ENCODE data around the gene CNTFR. TPM values are rescaled to one million over a fixed set of nuclear protein-coding genes. Genes with fewer than 3 reads are reported as not detected.

Gene CNTFR
- total RNA-seq, 1 donor from 2014 or later = 116 TPM

DNA sequence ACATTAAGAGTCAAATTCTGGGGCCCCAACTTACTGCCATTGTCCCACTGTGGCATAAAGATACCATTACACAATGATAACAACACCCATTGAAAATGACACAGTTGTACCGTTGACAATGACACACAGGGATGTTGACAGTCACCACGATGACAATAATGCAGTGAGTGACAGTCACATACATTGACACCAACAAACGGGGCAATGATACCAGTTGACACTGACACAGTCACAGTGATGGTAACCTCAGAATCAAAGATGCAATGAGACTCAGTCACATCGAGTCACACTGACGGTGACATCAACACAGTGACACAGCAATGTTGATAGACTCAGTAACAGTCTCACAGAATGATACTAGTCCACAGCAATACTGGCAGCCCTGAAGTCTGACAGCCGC is 16.9 kb downstream of the CNTFR start:
- no peak for DNase-seq (ENCODE audit: low spot score)

DNA sequence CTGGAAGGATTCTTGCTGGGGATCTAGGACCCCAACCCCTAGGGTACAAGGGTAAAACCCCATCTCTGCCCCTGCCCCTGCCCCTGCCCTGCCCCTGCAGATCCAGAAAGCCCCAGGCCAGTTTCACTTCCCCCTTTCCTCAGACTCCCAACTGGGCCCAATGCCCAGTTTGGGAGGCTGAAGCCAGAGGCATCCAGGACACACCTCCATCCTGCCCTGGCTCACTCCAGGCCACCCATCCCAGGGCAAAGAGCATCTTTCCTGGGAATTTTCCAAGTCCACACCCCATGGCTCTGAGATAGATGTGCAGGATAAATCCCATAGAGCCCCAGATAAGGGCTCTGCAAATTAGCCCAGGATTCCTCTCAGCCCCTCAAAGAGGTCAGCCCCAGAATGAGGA is 17.4 kb downstream of the CNTFR start:
- DNase-seq (ENCODE audit: low spot score) = no peak

DNA sequence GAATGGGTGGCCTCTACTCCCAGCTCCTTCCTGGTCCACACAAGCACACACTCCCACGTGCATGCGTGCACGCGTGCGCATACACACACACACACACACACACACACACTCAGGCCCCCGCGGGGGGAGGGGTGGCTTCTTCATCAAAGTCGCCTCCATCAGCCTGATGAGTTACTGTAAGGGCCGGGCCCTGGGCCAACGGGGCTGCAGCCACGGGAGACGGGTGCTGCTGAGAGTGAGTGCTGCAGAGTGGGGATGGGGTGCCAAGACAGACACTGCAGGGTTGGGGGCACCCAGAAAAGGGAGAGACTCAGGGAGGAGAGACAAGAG is 18.1 kb downstream of the CNTFR start:
- no peak for DNase-seq (ENCODE audit: low spot score)

DNA sequence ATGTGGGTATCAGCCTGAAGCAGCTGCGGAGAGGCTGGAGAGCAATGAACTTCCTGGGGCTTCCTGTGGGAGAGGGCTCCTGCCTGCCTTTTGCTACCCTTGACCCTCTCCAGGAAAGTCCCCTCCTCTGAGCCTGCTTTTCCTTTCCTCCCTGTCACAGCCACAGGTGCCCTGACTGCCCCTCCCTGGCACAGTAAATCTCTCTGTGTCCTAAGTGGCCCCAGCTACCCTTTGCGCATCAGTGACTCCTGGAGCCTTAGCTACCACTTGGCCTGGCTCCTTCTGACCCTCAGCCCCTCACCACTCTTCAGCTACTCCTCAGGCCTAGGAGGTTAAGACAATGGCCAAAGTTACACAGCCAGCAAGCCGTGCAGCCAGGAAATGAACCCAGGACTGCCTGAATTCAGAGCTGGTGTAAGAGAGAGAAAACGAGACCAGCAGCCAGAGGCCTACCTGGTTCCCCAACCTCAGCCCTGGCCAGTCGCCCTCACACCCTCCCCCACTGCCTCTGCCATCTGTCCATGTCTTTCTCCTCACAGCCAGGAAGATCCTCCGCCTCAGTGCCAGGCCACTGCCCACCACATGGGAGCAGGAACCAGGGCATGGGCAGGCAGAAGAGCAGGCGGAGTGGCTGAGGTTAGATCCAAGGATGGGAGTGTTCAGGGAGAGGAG is 18.6 kb downstream of the CNTFR start:
- DNase-seq (ENCODE audit: low spot score) = no peak

DNA sequence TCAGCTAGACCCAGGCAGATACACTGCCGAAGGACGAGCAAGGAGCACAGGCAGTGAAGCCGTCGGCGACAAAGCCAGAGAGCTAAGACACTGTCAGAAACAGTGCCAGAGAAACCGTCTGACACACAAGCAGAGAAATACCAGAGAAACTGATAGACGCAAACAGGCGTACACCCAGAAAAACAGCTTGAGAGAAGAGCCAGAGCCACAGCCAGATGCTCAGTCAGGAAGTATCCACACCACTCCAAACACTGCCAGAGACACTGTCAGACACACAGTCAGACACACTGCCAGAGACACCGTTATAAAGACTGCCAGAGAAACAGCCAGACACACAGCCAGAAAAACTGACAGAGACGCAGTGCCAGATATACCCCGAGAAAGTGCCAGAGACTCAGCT is 19.1 kb downstream of the CNTFR start:
- DNase-seq (ENCODE audit: low spot score) = no peak

DNA sequence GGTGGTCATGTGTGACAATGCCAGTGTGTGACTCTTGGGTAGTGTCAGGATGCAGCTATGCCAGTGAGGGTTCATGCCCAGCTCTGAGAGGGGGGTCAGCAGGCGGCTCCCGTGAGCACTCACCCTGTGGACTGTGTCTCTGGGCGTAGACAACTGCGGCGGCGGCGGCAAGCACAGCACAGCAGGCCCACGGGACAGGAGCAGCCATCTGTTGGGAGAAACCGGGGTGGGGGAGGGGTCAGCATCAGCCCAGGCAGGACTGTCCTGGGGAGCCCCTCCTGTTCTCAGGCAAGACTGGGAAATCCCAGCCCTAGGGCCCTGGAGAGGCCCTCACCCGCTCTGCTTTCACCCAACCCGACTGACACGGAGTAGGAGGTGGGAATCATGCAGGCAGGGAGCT is 20.8 kb downstream of the CNTFR start:
- DNase-seq (ENCODE audit: low spot score) = no peak

DNA sequence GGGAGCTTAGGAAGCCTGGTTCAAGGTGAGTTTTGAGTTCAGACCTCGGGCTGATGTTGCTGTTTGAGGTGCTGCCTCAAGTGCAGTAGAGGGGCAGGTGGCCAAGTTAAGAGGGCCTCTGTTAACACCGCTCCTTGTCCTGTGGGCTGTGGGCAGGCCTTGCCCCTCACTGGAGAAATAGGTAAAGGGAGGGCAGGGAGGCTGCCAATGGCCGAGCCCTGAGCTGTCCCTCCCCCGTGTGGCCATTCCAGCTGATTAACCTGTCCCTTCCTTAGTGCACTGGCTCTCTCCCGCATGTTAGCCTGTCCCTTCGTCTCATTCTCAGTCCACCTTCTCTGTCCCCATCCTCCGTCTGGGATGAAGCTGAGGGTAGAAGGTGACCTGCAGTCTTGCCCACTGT is 21.4 kb downstream of the CNTFR start:
- DNase-seq (ENCODE audit: low spot score) = no peak

DNA sequence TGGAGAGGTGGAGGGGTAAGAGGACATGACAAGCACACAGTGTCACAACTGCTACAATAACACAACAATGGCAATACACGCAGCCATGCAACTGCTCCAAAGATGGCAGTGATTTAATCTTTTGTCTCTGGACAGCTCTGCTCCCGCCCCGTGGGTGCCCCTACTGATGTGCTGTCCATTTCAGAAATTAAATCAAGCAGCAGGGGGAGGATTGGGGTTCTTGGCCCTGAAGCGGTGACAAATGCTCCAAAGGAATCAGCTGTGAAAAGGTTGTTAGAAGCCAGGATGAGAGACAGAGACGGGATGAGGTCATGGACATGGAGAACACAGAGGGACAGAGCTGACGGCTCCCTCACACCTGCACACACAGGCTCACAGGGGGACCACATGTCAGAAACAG is 22.6 kb downstream of the CNTFR start:
- DNase-seq (ENCODE audit: low spot score) = no peak

DNA sequence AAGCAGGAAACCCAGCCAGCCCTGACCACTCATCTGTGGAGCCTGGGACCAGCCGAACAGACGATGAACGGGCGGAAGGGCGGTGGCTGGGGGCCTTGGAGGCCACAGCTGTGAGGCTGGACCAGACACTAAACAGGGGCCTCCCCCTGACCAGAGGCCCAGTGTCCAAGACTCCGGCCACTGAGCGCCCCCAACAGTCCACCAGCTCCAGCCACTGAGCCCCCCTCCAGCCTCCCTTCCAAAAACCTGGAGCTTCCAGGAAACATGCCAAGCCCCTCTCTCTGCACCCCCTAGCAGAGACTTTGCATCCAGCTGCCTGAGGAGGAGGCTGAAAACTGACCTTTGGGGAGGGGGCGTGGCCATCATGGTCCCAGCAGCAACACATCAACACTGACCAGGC is 23.2 kb downstream of the CNTFR start:
- DNase-seq (ENCODE audit: low spot score) = no peak

DNA sequence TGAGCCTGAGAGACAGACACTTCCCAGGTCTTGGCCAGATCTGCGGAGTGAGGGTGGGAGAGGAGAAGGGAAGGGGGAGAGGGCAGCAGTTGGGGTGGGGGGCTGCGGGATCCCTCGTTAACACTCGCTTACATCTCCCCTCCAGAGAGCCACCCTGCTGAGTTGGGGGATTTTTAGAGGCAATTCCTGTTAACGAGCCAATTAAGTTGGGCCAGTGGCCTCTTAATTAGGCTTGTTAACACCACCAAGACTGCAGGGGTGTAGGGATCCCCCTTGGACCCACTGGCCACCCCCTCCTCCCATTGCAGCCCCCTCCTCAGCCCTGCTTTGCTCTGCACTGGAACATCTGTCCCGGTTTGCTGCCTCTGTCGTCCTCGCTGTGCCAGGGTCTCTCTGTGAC is 23.7 kb downstream of the CNTFR start:
- DNase-seq (ENCODE audit: low spot score) = no peak

DNA sequence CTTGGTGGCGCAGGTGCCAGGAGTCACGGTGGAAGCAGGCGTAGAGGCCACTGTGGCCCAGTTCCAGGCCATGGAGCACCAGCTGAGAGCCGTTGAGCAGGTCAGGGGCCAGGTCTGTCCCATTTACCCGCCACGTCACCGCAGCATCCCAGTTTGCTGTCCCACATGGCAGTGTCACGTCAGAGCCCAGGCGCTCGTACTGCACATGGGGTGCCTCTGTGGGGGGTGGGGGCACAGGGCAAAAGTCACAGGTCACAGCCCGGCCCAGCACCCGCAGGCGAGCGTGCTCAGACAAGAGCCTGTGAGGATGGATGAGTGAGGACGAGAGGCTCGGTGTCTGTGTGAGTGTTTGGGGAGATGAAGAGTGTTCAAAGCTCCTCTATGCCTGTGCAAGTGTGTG is 24.9 kb downstream of the CNTFR start:
- no peak for DNase-seq (ENCODE audit: low spot score)

DNA sequence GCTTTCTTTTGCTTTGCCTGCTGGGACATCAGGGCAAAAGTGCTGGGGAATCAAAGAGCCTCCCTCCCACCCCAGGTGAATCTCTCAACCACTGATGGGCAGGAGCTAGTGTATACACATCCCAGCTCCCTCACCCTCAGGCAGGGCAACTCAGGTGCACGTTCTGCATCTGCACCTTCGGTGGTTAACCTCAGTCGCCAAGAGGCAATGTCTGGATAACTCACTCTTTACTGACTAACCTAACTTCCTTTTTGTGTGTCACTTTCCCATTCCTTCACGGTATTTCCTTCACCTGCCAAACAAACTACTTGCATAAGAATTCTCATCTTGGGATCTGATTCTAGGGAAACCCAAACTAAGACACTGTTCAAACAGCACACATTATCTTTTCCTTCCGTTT is 26.3 kb downstream of the CNTFR start:
- no peak for DNase-seq (ENCODE audit: low spot score)

DNA sequence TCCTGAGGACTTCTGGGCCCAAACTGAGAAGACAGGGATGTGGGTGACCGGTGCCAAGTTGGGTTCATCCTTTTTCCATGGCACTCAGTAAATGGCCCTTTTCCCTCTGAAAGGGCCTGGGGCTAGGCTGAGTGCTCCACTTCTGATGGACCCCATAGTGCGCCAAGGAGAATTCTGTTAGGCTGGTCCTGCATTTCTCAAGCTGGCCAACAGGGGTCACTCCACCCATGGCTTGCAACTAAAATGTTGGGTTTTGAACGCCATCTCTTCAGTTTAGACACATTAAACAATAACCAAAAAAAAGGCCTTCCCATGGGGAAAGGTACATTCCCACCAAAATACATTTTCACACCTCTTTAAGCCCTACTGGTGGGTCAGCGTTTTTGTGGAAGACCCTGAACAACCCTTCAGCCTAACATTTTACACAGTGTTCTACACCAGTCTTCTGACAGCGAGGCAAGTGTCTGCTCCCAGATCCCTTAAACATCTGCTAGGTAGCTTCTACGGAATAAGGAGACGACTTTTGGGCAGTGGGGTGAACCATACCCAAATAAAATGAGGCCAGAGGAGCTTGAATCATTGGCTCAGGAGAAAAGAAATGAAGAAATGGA is 27.3 kb downstream of the CNTFR start:
- DNase-seq (ENCODE audit: low spot score) = no peak

DNA sequence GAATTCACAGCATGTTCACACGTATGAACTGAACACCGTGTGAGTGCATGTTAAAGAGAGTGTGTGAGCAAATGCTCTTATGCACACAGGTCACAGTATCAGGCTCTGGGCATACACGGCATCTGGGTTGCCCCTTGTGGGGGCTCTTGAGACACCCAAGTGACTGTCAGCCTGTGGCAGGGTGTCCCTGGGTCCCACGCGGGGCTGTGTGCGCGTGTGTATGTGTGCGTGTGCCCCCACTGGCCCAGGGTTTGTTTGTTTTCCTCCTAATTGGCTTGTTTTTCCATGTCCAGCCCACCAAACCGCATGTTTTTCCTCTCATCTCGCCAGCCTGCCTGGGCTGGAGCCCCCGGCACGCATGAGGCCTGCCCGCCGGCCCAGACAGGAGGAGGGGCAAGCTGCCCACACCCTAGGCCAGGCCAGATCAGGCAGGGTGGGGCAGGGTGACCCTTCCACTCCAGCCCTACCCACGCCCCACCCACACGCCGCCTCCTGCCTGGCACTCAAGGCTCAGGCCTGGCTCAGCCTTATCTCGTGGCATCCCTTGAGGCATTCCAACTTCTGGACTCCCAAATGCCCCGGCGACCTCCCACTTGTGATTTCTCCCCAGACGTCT is 28.8 kb downstream of the CNTFR start:
- DNase-seq (ENCODE audit: low spot score) = no peak

DNA sequence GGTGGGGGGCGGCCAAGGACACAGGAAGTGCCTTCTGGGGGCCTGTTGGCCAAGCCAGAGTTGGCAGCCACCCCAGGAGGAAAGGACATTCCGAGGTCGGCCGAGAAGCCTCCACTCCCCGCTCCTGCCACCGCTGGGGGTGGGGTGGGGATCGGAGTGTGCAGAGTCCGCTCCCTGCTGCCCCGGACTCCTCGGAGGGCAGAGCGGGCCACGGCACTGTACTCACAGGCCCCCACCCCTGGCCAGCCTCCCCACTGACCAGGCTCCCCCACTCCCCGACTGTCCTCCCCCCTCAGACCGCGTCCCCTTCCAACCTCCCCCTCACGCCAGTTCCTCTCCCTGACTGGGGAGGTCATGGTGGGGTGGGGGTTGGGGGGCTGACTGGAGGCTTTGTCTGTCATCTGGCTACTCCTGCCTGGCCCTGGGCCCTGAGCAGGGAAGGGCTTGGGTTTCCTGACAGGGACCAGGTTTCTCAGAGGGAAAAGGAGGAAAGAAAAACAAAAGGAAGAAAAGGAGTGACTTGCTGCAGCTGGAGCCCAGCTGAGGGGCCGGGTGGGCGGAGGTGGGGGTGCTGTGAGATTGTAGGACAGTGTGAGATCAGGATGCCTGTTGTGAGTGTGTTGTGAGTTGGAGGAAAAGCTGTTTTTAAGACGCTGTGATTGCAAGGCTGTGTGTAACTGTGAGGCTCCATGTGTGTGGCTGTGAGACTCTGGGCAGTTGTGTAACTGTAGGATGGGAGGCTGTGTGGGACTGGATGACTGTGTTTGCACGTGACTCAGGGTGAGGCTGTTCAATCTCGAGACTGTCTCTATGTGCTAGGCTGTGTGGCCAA is 29.7 kb downstream of the CNTFR start:
- no peak for DNase-seq (ENCODE audit: low spot score)

DNA sequence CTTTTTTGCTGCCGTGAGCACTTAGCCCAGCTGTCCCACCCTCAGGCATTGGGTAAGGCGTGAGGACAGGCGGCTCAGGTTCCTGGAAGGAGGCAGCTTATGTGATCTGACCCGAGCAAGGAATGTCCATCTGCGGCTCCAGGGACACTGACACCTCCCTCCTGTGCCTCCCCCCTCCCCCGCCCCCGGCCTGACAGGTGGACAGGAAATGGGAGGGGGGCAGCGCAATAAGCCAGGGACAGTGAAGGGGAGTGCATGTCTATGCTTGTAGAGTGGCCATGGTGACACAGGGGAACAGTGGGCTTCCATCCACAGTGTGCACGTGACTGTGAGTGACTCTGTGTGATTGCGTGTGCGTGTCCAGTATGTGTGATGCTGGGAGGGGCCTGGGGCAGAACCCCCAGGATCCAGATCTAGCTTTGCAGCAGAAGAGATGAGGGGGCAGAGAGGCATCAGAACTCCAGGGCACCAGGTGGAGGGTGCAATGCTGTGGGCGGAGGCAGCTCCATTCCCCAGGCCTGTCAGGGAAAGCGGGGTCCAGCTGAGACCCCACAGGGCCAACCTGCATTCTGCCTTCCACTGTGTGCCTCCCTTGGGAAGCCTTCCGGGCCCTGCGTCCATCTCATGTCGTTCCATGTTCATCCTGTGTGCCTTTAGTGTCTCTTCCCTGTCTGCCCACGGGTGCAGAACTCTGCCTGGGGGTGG is 30.5 kb downstream of the CNTFR start:
- no peak for DNase-seq (ENCODE audit: low spot score)

DNA sequence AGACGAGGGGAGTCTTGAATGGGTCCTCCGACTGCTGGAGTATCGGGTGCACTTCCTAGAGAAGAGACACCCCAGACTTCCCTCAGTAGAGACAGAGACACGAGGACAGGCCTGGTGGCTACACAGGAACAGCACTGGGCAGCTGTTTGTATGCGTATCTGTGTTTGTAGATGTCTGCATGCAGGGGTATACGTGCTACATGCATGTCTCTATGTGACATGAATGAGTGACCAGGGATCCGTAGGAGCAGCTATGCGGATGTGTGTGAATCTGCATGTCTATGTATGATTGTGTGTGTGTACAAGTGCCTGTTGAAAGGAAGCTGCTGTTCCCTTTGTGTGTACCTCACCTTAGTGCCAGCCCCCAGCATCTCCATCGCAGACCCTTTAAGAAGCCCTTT is 31.2 kb downstream of the CNTFR start:
- DNase-seq (ENCODE audit: low spot score) = no peak

DNA sequence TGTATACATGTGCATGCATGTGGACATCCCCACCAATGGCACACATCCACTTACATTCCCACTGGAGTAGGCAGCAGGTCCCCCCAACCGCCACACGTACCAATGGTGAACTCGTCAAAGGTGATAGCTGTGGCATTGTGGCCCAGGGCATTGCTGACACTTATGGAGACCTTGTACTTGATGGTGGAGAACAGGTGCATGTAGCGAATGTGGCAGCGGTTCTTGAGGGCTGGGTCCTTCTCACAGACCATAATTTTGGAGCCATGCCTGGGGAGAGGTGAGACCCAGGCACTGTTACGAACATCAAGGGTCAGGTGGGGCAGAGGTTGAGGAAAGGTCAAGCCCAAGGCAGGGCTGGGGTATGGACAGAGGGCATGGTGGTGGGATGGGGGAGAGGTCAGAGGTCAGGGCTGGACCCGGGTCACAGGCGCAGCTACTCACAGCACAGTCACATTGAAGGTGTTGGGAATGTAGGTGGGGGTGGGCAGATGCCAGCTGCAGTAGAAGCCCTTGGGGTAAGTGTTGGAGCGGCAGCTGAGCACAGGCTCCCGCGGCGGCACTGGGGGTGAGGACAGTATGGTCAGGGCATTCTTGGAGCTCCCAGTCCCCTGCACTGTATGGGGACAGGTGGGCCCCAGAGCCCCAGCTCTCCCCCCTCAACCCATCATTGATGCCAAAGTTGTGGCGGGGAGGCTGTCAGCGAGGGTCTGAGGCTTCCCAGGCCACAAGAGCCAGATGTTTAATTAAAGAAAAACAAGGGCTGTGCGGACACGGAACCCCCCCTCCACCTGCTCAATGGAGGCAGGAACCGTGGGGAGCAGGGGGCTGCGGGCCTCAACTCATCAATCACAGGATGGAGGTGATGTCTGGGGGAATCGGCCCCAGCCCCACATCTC is 31.9 kb downstream of the CNTFR start:
- no peak for DNase-seq (ENCODE audit: low spot score)

DNA sequence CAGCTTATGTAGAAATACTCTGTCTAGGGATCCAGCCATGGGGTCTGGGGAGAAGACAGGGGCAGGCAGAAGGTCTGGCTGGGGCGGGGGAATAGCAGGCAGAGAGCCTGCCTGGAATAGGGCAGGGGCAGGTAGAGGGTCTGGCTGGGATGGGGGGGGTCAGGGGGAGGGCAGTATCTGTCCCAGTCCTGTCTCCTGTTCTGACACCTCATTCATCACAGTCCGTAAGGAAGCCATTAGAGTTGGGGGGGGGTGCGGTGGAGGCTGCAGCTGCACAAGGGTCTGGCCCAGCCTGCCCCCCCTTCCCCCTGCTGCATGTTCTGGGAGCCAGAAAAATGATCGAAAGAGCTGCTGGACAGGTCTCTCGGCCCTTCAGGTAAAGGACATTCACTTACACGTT is 32.6 kb downstream of the CNTFR start:
- no peak for DNase-seq (ENCODE audit: low spot score)

DNA sequence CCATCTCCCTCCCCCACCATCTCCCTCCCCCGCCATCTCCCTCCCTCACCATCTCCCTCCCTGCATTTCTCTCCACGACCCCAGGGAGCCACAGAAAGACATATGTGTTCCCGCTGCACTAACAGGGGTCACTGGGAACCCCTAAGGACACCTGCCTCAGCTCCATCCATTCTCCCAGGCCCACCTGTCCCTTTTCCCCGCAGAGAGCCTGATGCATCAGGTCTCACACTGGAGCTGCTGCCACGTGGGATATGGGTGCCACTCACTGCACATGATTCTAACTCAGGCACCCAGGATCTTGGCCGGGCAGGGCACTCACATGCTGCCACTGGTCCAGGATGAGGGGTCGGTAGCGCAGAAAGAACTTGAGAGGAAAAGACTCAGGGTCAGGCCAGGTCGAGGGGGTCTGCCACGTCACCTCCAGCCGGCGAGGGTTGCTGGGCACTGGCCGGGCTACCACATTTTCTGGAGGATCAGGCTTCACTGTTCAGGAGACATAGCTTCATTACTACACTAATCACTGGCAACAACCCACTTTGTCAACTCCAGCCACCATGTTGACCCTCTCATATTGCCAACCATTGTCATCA is 33.5 kb downstream of the CNTFR start:
- DNase-seq (ENCODE audit: low spot score) = no peak
